Esophagus squamous epithelium (tissue), 4 donors: ENCODE data around the gene ARHGAP26.

Experiments
- CTCF ChIP-seq, 6 experiments: fragments of 450-650 bp in 4 of 6; fragments of 200-600 bp in 2 of 6; sonication (generic) in 2 of 6; IDR thresholded peaks; one replicate each; pipeline ENCODE4 v1.5.1; 2016 to 2019; ENCODE audit warnings: antibody characterized with exemption in 6 of 6, mild to moderate bottlenecking in 4 of 6, moderate library complexity in 4 of 6
- POLR2A ChIP-seq, 4 donors: fragments of 450-650 bp; IDR thresholded peaks; one replicate each; pipeline ENCODE4 v1.6.1; 2017; ENCODE audit warnings: antibody characterized with exemption in 4 of 4, mild to moderate bottlenecking in 4 of 4, moderate library complexity in 3 of 4

DNA sequence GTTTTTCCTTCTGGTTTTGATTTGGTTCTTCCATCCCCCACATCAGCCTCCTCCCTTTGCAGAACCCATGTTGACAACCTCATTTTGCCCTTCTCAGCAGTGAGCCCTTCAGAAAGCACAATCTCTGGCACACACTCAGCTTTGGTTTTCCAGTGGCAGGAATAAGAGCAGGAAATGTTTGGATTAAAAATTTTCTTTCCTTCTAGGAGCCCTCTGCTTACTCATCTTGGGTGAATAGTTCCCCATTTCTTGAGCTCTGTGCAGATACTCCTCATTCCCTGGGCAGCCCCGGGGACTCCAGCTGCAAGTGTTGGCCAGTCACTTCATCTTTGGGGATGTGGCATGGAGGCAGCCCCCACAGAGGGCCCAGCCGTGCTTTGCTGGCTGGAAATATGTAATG is 462.9 kb downstream of the ARHGAP26 start:
- no peak for TF ChIP-seq CTCF (IDR thresholded peaks at IDR 0.05)
- TF ChIP-seq POLR2A (IDR thresholded peaks at IDR 0.05) = no peak
